GM12801 (cell line): ENCODE results near the gene ICAM4.

Source experiments
- CTCF ChIP-seq: IDR thresholded peaks from one replicate; pipeline ENCODE4 v1.5.1; 2011; ENCODE audit warnings: control low read depth; ENCODE audit not compliant: insufficient read length; ENCODE audit errors: extremely low read depth

ICAM4 gene

GRCh38 chr19:10295305-10295846 lies 8.6 kb downstream of the ICAM4 start:
- TF ChIP-seq CTCF: no peak

GRCh38 chr19:10295847-10296591 lies 9.3 kb downstream of the ICAM4 start:
- no peak for TF ChIP-seq CTCF

- TF ChIP-seq CTCF: no peak
Measured at GRCh38 chr19:10299545-10300458, 13.0 kb downstream of the ICAM4 start.

- TF ChIP-seq CTCF: no peak
Measured at GRCh38 chr19:10305139-10305806, 18.5 kb downstream of the ICAM4 start.

- no peak for TF ChIP-seq CTCF
Measured at GRCh38 chr19:10306327-10306726, 19.6 kb downstream of the ICAM4 start.

GRCh38 chr19:10309423-10309822 lies 22.7 kb downstream of the ICAM4 start, which contains the start of gene ZGLP1:
Gene ZGLP1, minus strand, starts transcription at chr19:10309815.
- TF ChIP-seq CTCF: no peak
